ENCODE data around the gene NDUFS7. TPM values are rescaled to one million over a fixed set of nuclear protein-coding genes. Genes with fewer than 3 reads are reported as not detected.
A peak's percentile ranks its signal among the peaks of the same experiment; 100 is the strongest.

NDUFS7 gene
- total RNA-seq, 1 experiment from 2014 or later = 99.1 TPM

DNA sequence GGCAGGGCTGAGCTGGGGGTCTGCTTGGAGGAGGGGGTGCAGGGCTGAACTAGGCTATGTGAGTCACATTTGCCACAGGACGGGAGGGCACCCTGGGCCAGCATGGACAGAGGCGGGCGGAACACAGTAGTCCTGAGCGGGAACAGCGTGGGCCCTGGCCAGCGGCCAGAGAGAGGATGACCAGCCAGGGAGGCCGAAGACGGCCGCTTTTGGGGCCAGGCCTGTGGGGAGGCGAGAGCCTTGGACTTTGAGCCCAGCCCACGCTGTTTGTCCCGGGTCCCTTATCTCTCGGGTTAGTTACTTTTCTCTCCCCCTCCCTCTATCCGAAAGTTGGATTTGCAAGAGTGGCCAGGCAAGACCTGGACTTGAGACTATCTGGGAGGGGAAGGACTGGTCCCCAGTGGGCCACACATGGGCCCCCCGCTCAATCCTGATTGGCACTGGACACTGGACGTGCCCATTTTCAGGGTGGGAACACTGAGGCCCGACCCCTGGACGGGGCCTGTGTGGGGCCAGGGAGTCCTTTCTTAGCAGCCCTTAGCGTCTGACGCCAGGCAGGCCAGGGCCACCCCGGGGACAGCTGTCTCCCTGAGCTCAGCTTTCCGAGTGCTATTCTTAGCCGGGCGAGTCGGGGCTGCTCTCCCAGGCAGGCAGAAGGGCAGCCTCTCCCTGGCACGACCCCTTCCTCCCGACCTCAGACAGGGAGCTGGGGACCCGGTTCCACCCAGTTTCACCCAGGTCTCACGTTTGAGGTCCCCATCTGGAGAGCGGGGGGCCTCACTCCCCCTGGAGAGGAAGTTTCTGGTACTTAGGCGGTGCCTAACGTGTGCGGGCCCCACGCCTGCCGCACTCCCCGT lies 16.8 kb downstream of the NDUFS7 start:
- no peak for DNase-seq (ENCODE audit: low read depth)

DNA sequence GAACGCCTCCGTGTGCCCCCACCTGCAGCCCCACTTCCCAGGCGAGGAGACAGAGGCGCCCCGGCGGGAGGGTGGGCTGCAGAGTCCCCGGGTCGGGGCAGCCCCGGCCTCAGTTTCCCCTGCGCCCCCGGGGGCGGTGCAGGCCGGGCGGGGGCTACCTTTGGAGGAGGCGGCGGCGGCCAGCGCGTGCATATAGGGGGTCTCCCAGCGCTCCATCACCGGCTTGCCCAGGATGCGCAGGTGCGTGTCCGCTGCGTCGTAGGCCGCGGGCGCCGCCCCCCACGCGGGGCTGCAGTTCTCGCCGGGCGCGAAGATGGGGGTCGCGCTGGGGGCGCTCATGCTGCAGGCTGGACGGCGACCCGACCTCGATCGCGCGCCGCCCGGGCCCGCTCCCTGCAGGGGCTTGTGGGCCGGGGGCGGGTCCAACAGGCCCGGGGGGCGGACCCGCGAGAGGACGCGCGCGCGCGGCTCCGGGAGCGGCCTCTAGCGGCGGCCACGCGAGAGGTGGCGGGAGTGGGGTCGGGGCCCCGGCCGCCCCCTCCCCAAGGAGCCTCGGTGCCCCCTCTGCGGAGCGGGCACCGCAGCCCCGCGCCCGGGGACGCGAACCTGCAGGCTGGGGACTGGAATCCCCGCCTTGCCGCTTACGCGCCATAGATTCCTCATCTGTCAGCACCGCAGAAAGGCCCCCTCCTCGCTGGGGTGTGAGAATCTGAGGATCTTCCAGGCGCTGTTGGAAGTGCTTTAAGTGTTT lies 17.6 kb downstream of the NDUFS7 start, which contains the start of gene GAMT:
GAMT (minus strand) TSS at position 405 of the 751 bp plus-strand sequence; CDS start at position 339, 66 bp downstream.
- DNase-seq (ENCODE audit: low read depth) = no peak

- DNase-seq (ENCODE audit: low read depth) = no peak
These were observed 18.1 kb downstream of the NDUFS7 start for GRCh38 chr19:1401889-1402217.

DNA sequence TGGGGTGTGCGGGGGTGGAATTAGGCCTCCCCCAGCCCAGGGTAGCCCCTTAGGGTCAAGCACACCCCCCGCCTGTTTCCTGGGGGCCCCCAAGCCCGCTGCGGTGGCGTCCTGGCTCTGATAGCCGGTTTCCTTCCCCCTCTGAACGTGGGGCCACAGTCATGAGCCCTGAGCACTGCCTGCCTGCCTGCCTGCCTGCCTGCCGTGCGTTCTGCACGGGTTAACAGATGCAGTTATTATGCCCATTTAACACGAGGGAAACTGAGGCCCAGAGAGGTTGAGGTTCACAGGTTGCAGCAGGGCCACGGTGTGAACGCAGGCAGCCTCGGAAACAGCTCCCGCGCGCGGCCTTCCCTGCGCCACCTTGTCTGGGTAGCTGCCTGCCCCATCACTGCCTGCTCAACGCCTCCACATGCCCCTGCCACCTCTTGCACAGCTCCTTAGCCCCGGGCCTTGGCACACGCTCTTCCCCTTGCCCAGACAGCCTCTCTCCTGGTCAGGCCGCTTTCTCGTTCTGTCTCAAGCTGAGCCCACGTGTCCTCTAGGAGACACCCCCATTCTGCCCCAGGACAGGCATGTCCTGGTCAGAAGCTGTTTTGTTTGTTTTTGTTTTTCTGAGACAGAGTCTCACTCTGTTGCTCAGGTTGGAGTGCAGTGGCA lies 18.8 kb downstream of the NDUFS7 start:
- DNase-seq (ENCODE audit: low read depth) = no peak

GRCh38 chr19:1406774-1407527 lies 23.2 kb downstream of the NDUFS7 start:
- peak; percentile 97 for DNase-seq (ENCODE audit: low read depth)

DNA sequence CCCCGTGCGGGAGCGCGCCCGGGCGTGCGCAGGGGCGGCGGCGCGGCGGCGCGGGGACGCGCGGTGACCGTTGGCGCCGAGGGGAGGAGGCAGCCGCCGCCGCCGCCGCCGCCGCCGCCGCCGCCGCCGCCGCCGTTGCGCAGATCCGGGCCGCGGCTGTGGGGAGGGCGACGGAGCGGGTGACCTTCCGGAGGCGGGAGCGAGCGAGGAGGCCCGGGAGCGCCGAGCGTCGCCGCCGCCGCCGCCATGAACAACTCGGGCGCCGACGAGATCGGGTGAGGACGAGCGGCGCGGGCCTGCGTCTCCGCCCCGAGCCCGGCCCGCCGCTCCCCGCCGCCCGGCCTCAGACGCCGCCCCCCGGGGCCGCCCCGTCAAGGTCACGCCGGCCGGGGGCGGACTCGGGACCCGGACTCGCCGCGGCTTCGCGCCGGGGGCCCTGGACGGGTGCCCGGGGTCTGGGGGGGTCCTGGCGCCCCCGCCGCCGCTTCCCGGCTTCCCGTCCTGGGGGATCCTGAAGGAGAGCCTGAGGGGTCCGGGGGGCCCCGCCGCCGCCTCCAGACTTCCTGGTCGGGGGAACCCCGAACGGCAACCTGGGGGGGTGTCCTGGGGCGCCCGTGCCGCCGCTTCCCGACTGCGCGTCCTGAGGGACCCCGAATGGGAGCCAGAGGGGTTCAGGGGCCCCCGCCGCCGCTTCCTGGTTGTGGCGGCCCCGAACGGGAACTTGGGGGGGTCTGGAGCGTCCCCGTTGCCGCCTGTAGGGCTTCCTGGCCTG lies 24.0 kb downstream of the NDUFS7 start, which contains the start of gene DAZAP1:
DAZAP1 (plus strand) TSS at position 59 of the 772 bp plus-strand sequence; CDS start at position 247, 188 bp downstream.
- no peak for DNase-seq (ENCODE audit: low read depth)

DNA sequence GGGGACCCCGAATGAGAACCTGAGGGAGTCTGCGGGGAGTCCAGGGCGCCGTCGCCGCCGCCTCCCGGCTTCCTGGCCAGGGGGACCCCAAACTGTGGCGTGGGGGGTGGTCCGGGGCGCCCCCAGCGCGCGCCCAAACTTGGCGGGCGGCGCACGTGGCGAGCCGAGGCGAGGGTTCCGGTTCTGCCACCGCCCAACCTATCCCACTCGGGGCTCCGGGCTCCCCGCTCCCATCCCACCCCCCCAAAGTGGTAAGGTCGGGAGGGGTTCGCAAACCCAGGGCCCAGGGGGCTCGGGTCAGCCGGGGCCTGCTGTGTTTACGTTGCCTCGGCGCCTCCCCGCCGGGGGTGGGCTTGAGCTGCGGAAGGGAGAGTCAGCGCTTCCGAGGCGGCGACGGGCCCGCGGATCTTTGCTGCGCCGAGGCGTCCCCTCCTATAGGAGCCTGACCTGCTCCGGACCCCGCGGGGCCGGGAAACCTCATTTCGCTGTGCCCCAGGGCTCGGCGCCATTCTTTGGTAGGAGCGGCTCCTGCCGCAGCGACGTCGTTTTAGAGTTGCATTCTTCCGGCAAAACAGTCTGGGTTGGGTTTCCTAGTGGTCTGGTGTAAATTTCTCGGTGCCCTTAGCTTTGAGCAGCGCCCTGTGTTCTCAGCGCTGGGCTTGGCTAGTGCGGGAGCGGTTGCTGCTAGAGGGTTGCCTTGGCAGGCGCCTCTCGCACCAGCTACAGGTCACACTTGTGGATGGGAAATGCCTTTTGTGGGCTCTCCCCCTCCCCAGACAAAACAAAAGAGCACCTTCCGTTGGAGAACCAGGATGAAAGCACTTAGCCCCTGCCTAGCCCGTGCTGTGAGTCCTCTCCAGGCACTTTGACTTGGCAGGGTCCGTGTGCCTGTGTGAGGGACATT lies 24.8 kb downstream of the NDUFS7 start:
- DNase-seq (ENCODE audit: low read depth) = peak; percentile 57

- no peak for DNase-seq (ENCODE audit: low read depth)
These were observed 25.7 kb downstream of the NDUFS7 start for GRCh38 chr19:1409204-1410005.

GRCh38 chr19:1410136-1410786 lies 26.6 kb downstream of the NDUFS7 start:
- peak; percentile 29 for DNase-seq (ENCODE audit: low read depth)

- DNase-seq (ENCODE audit: low read depth) = no peak
These were observed 27.1 kb downstream of the NDUFS7 start for GRCh38 chr19:1410789-1411188.

- DNase-seq (ENCODE audit: low read depth) = peak; percentile 25
These were observed 27.8 kb downstream of the NDUFS7 start for GRCh38 chr19:1411255-1412191.

DNA sequence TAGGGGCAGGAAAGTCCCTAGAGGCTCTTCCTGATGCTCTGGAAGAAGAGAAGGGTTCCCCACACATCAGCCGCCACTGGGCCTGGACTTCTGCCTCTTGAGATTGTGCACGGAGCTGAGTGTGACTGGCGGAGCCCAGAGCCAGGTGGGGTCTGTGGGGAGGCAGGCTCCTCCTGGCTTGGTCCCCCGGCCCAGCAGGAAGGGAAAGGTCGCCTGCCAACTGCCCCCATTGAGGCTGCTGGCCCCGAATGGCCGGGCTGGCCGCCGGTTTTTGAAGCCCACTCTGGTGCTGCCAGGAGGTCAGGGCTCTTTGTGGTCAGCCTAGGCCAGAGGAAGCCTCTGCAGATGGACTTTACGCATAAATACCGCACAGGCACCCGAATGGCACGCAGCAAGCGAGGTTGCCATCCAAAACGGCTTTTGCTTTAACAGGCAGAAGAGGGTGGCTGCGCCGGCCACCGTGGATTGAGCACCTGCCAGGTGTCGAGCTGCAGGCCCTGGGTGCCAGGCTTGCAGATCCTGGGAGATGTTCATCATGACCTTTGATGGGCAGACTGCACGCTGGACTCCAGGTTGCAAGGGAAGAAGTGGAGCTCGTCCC lies 28.7 kb downstream of the NDUFS7 start:
- no peak for DNase-seq (ENCODE audit: low read depth)

GRCh38 chr19:1412995-1413800 lies 29.5 kb downstream of the NDUFS7 start:
- no peak for DNase-seq (ENCODE audit: low read depth)

DNA sequence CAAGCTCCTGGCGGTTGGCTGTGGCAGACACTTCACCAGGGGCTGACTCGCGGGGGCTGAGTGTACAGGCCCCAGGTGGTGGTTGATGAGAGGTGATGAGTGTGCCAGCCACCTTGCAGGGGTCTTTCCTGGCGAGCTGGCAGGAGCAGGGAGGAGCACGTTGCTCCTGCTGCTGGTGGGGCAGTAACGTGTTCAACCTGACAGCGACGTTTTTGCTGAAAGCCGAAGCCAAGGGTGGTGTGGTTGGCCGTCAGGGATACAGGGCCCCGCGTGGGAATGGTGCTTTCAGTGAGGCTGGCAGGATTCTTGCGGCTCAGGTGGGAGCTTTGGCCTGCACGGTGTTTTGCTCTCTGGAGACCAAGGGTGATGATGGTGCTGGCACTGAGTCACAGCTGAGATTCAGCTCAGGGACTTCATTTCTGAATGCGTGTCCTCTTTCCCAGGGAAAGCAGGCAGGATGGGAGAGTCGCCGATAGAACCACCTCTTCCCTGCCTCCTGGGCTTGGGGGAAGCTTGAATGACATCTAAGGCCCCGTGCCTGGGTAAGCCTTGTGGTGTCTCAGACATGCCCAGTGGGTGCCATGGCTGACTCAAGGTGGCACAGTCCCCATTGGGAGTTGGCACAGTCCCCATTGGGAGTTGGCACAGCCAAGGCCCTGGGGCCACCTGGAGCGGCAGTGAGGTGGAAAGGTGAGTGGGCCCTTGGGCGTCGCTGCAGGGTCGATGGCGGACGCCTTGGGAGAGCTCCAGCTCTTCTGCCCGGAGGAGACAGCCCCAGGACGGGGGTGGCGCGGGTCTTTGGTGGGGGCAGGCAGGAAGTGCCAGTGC lies 32.5 kb downstream of the NDUFS7 start:
- DNase-seq (ENCODE audit: low read depth) = no peak

DNA sequence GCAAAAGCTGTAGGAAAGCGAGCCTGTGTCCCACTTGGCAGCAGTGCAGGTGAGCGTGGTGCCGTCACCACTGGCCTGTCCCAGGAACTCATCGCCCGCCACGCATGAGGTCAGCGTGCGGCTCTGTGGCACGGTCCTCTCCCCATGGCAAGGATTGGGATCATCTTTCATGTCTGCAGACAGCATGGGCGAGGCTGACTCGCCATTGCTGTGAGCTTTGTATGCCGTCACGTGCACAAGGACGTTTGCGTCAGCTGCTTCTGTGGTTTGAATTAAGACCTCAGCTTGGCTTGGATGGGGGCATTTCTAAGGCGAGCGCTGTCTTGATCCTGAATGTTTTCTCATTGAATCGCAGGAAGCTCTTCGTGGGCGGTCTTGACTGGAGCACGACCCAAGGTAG lies 33.4 kb downstream of the NDUFS7 start:
- DNase-seq (ENCODE audit: low read depth) = no peak
